Measurements from ENCODE around the gene INTS11. TPM values are rescaled to one million over a fixed set of nuclear protein-coding genes. Genes with fewer than 3 reads are reported as not detected.

INTS11 gene
- total RNA-seq, 1 experiment from 2014 or later = 139 TPM

DNA sequence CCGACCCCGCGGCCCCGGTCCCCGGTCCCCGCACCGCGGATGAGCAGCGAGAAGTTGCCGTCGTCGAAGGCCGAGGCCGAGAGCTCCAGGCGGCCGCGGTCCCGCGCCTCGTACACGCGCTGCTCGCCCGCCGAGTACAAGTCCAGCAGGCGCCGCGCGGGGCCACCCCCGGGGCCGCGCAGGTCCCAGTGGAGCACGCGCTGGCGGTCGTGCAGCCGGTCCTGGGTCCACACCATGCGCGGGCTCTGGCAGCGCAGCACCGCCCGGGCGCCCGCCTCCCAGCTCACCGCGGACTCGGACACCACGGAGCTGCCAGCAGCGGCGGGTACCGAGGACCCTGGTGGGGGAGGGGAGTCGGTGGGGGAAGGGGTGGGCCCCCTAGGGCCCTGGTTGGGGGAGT is 31.0 kb upstream of the INTS11 start:
- TF ChIP-seq, protein P1, sequence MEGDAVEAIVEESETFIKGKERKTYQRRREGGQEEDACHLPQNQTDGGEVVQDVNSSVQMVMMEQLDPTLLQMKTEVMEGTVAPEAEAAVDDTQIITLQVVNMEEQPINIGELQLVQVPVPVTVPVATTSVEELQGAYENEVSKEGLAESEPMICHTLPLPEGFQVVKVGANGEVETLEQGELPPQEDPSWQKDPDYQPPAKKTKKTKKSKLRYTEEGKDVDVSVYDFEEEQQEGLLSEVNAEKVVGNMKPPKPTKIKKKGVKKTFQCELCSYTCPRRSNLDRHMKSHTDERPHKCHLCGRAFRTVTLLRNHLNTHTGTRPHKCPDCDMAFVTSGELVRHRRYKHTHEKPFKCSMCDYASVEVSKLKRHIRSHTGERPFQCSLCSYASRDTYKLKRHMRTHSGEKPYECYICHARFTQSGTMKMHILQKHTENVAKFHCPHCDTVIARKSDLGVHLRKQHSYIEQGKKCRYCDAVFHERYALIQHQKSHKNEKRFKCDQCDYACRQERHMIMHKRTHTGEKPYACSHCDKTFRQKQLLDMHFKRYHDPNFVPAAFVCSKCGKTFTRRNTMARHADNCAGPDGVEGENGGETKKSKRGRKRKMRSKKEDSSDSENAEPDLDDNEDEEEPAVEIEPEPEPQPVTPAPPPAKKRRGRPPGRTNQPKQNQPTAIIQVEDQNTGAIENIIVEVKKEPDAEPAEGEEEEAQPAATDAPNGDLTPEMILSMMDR (conservative IDR thresholded peaks at IDR 0.05) = no peak
- no peak overlapping the region for H4K8ac ChIP-seq (replicated peaks; ENCODE audit: insufficient read length, low read depth, low read length)
- H3K4me3 Mint-ChIP-seq = no peak overlapping the region
- H4K20me1 ChIP-seq (ENCODE audit: control insufficient read depth, insufficient read depth, insufficient read length) = no peaks in the 10 kb centered on the region
- no peak overlapping the region for H2BK5ac ChIP-seq (ENCODE audit: insufficient read length, low read length)
- H3K18ac ChIP-seq (ENCODE audit: insufficient read length, low read depth, low read length) = no peak overlapping the region
- no peak overlapping the region for H3K56ac ChIP-seq (ENCODE audit: insufficient read length, low read depth, low read length)
- H3K9me3 Mint-ChIP-seq = no peaks in the 10 kb centered on the region
- H3K4ac ChIP-seq (ENCODE audit: low read depth, low read length) = no peak overlapping the region
- no peaks in the 10 kb centered on the region for H3K79me1 ChIP-seq (ENCODE audit: insufficient read depth, low read depth, low read length, poor library complexity, severe bottlenecking)
- H3K4me2 ChIP-seq (ENCODE audit: insufficient read depth, insufficient read length, low read length) = peak overlapping the region; percentile 62
- H2BK20ac ChIP-seq (ENCODE audit: low read depth, low read length, poor library complexity, severe bottlenecking) = no peak overlapping the region
- H2BK12ac ChIP-seq (ENCODE audit: insufficient read length, low read depth, low read length) = no peak overlapping the region
- no peak overlapping the region for H2AFZ ChIP-seq (ENCODE audit: low read length)
- DNase-seq = no peak
- no peak overlapping the region for H2BK120ac ChIP-seq (ENCODE audit: low read depth, low read length, poor library complexity, severe bottlenecking)
- no peaks in the 10 kb centered on the region for H3K9me3 ChIP-seq (ENCODE audit: control insufficient read depth, low read depth, low read length)
- no peak overlapping the region for H2BK15ac ChIP-seq (ENCODE audit: low read depth, low read length)
- H3K23ac ChIP-seq (ENCODE audit: insufficient read length, low read depth, low read length) = no peak overlapping the region
- no peak overlapping the region for H4K5ac ChIP-seq (ENCODE audit: insufficient read length, low read depth, low read length)
- H4K91ac ChIP-seq (ENCODE audit: insufficient read length, low read depth, low read length) = no peak overlapping the region
- H3K4me1 Mint-ChIP-seq = peaks cover 27 to 52% of the 10 kb centered on the region in 2 experiments
- WGBS (ENCODE audit: extremely low coverage, insufficient read length, low lambda C conversion rate) = no CpG with 5 or more reads among the region's 52 CpGs
- no peak overlapping the region for H3T11ph ChIP-seq (ENCODE audit: low read length)
- H3K23me2 ChIP-seq (ENCODE audit: insufficient read length, low read depth, low read length, poor library complexity, severe bottlenecking) = peaks cover 7% of the 10 kb centered on the region
- no peak overlapping the region for H3K14ac ChIP-seq (ENCODE audit: insufficient read depth, low read length)
- no peak overlapping the region for H3K9ac ChIP-seq (ENCODE audit: extremely low read depth, insufficient read length, low read length)
- no peaks in the 10 kb centered on the region; the same call in 1 of the 2 replicates for H3K4me1 ChIP-seq (ENCODE audit: insufficient read depth, low read length)
- no peak overlapping the region for H3K27ac ChIP-seq (ENCODE audit: insufficient read length, low read depth, low read length)
- H3K79me2 ChIP-seq (ENCODE audit: insufficient read depth, low read length) = no peaks in the 10 kb centered on the region
- H3K27me3 ChIP-seq (ENCODE audit: insufficient read depth, low read length) = peaks cover 4% of the 10 kb centered on the region; the same call in 1 of the 2 replicates
- no peak overlapping the region for H3K27ac Mint-ChIP-seq
- peaks cover 37% of the 10 kb centered on the region for H3K27me3 Mint-ChIP-seq (ENCODE audit: low read depth)
- H3K36me3 Mint-ChIP-seq (ENCODE audit: insufficient read depth in 1 of 3, low read depth in 3 of 3) = peaks cover 0 to 8% (median 2%) of the 10 kb centered on the region in 3 experiments; a peak in 1 of 7 replicates
- H2AK5ac ChIP-seq (ENCODE audit: insufficient read length, low read length) = no peak overlapping the region
